ENCODE results near the gene CCL4L2. TPM values are rescaled to one million over a fixed set of nuclear protein-coding genes. Genes with fewer than 3 reads are reported as not detected.
"Not testable (repeated sequence)": the region's sequence is repeated elsewhere in the genome, so short reads cannot be mapped to it uniquely, and the experiment has no call there.

Gene CCL4L2
- polyA plus RNA-seq, 3 donors, result 2.1 TPM; not detected in 2

DNA sequence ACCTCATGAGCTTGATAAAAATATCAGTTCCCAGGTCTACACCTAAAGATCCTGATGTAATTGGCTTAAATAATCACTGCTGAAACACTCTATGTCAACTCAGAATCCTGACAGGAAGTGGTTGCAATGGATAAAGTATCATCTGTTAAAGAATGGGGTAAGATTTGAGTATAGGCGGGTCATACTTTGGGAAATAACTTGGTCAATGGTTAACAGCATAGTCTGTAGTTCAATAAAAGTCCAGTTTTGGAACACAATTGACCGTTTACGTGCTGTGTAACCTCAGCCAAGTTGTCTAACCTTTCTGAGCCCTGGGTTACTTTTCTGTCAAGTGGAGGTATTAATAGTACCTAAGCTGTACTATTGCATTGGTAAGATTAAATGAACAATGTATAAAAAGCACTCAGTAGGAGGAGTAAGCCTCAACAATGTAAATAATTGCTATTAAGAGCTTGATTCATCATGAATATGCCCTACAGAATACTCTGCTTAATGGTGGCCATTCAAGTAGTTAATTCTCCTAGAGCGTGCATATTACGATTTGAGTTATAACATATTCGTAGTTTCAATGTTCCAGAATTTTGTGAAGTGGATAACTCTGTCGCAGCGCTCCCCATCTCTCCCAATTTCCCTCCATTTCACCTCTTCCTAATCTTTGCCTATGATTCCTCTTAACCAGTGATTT lies 16.6 kb upstream of the CCL4L2 start:
- 84 to 93% (median 86%) methylated on average over 5 of the region's 8 CpGs for WGBS, 3 donors
- not testable (repeated sequence) for H3K27ac ChIP-seq (ENCODE audit: low read depth, low read length)

DNA sequence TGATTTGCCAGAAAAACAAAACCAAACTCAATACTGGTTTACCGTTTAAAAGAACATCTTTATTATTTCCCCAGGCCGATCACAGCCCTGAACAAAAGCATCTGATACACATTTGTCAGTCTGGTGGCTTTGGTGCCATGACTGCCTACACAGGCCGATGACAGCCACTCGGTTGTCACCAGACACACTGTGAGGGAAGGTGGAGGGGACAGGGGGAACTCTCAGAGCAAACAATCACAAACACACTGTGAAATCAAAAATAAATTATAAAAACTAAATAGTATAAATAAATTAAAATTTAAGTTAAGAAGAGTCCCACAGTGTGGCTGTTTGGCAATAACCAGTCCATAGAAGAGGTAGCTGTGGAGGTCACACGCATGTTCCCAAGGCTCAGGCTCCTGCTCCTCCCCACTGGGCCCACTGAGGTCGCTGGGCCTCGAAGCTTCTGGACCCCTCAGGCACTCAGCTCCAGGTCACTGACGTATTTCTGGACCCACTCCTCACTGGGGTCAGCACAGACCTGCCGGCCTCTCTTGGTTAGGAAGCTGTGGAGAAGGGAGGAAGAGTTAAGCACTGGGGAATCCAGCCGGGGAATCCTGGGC lies 15.9 kb upstream of the CCL4L2 start:
- H3K27ac ChIP-seq (ENCODE audit: low read depth, low read length), result not testable (repeated sequence)
- 85 to 93% (median 88%) methylated on average over 10 of the region's 10 CpGs for WGBS, 3 donors

DNA sequence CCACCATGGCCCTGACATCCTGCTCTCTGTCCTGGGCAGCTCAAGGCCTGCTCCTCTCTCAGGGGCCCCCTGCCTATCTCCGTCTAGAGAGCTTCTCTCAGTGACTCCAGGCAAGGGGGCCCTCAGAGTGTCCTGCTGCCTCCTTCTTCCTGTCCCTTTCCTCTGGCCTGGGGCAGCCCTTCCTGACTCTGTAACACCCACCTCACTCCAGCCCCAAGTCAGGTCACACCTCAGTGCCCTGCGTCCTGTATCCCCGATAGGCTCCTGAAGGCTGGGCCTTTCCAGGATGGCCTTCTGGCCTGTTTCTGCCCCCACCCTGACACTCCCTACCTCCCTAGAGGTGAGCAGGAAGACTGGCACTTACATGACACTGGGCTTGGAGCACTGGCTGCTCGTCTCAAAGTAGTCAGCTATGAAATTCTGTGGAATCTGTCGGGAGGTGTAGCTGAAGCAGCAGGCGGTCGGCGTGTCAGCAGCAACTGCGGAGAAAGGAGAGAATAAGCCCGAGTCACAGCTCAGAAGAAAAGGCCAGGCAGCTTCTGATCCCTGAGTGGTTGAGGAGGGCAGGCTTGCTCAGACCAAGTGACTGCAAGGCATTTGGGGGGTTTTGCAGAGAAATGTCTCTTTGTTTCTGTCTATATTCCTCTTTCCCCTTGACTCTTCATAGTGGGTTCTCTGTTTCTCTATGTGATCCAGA lies 15.3 kb upstream of the CCL4L2 start:
- 73 to 83% (median 75%) methylated on average over 10 of the region's 10 CpGs for WGBS, 3 donors
- H3K27ac ChIP-seq (ENCODE audit: low read depth, low read length), result no peak overlapping the region

DNA sequence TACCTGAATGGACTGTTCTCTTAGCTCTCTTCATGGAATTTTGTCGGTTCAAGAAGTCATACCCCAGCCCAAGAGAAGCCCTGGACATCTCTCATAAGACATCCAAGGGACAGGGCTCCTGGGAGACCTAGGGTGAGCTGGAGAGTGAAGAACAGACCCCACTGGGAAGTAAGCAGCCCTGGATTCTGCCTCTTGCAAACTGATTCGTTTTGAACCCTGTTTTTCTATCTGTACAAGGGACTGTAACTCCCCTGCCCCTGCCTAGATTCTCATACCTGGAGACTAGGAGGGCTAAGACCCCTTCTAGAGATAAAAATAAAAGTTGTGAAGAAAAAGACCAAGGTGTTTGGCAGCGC lies 14.8 kb upstream of the CCL4L2 start:
- WGBS, 3 donors, result 51 to 66% (median 59%) methylated on average over 3 of the region's 3 CpGs
- no peak overlapping the region for H3K27ac ChIP-seq (ENCODE audit: low read depth, low read length)

DNA sequence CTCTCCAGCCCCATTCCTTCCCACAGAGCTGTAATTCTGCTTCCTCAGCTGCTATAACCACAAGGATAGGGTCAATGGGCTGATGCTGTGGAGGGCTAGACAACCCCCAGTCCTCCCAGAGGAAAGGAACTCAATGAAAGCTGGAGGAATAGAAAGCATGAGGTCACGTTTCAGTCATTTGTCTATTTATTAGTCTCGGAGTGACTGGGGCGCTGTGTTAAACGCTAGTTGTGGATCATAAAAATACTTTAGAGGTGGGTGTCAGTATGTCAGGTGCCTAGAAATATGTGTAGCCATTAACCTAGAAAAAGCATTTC lies 13.5 kb upstream of the CCL4L2 start:
- H3K27ac ChIP-seq (ENCODE audit: low read depth, low read length), result no peak overlapping the region
- WGBS, 3 donors, result 46 to 58% (median 57%) methylated on average over 4 of the region's 4 CpGs

DNA sequence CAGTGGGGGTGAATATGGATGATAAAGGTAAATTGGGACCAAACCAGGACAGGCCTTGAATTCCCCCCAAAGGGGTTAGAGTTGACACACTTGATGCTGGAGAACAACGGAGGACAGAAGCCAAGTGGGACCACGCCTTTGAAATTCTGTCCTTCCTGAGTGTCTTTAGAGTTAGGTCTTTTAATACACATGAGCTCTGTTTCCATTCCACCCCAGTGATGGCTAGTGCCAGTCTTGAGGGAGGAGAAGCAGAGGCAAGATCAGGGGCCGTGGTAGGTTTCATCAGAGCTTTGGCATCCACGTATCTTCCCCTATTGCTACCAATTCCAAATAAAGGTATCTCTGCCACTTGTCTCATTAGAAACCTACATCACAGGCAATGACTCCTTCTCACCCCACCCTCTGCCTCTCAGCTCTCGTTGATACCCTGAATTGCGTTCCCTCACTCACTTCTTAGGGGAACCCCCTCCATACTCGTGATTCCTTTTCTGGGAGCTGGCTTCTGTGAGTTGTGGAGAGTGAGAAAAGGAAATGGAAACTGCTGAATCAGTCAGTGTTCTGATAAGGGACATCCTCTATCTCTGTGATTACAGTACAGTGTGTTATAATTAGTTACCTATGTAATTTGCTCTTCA lies 11.9 kb upstream of the CCL4L2 start:
- 48 to 69% (median 50%) methylated on average over 7 of the region's 7 CpGs for WGBS, 3 donors
- H3K27ac ChIP-seq (ENCODE audit: low read depth, low read length), result no peak overlapping the region

DNA sequence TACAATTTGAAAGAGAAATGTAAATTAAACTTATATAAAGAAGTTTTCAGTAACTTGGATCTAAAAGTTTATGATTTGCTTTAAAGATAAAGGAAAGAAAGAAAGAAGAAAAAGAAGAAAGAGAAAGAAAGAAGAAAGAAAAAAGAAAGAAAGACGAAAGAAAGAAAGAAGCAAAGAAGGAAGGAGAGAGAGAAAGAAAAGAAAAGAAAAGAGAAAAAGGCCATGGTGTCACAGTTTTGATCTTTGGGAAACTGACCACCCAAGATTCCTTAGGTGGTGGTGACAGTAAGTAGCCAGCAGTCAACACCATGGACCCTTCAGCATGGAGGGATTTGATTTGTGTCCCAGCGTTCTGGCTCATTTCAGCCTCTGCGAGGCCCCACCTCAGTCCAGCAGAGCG lies 9.8 kb upstream of the CCL4L2 start:
- H3K27ac ChIP-seq (ENCODE audit: low read depth, low read length), result not testable (repeated sequence)
- WGBS, 3 donors, result 91 to 97% (median 91%) methylated on average over 1 to 2 of the region's 4 CpGs

DNA sequence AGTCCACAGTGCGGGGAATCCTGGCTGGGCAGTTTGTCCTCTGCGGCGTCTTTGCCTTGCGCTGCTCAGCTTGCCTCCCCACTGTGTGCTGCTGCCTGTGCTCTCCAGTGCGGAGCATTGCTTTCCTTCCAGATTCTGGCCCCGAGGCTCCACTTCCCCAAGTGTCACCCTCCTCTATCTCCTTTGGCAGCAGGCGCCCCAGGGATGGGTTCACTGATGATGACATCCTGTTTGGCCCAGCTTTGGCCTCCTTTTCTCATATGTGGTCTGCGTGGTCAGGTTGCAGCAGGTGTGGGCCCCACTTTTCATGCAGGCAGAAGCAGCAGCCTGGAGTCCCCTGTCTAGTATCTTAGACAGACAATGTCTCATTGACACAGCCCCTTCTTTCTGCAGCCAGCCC lies 9.4 kb upstream of the CCL4L2 start:
- not testable (repeated sequence) for H3K27ac ChIP-seq (ENCODE audit: low read depth, low read length)

DNA sequence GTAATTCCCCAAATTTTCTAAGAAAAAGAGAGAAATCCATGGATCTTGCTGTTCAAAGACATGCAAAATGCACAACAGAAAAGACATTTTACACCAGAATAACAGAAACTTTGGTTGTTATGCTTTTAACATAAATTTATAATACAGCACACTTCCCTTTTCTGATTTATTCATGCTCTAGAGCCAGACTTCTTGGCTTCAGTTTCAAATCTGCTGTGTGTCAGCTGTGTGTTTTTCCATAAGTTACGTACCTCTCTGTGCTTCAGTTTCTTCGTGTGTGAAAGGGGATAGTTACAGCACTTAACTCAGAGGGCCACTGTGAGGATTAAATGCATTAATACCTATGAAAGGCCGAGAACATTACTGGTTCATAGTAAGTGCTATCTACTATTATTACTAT lies 7.5 kb upstream of the CCL4L2 start:
- no peak overlapping the region for H3K27ac ChIP-seq (ENCODE audit: low read depth, low read length)
- WGBS, 3 donors, result 87 to 92% (median 90%) methylated on average over 3 of the region's 3 CpGs

More for the DNA sequence above, 9.4 kb upstream of the CCL4L2 start:
- WGBS, 3 donors, result 72 to 82% (median 80%) methylated on average over 3 to 8 of the region's 8 CpGs

DNA sequence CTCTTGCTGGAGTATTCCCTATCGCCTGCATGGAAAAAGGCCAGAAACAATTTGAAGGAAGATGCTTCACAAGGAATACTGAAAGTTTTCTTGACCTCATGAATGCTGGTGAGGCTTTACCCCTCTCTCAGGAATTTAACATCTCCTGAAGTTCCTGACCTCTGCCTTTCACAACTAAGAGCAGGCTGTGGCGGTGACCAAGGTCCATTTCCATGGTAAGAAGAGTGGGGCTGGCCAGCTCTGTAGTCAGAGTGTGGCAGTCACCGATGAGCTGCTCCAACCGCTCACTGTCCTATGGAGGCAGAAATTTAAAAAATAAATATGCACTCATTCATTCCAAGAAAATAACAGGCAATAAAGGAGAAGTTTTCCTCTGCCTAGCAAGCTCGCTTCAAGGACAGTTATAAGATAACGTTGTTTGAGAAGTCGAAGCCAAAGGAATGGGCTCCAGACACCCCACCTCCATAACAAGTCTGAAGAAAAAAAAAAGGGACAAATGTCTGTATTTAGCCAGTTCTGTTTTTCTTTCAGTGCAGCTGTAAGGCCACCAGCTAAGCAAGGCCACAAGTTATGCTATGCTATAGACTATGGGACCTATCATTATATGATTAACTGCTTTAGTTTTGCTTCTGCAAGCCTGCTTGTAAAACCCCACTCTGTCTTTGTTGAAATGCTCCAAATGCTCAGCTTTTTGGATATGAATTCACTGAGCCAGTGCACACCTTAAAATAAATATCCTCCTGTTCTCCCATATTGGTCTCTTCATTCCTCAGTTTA lies 6.0 kb upstream of the CCL4L2 start:
- 50 to 87% (median 78%) methylated on average over 7 of the region's 7 CpGs for WGBS, 3 donors
- no peak overlapping the region for H3K27ac ChIP-seq (ENCODE audit: low read depth, low read length)

DNA sequence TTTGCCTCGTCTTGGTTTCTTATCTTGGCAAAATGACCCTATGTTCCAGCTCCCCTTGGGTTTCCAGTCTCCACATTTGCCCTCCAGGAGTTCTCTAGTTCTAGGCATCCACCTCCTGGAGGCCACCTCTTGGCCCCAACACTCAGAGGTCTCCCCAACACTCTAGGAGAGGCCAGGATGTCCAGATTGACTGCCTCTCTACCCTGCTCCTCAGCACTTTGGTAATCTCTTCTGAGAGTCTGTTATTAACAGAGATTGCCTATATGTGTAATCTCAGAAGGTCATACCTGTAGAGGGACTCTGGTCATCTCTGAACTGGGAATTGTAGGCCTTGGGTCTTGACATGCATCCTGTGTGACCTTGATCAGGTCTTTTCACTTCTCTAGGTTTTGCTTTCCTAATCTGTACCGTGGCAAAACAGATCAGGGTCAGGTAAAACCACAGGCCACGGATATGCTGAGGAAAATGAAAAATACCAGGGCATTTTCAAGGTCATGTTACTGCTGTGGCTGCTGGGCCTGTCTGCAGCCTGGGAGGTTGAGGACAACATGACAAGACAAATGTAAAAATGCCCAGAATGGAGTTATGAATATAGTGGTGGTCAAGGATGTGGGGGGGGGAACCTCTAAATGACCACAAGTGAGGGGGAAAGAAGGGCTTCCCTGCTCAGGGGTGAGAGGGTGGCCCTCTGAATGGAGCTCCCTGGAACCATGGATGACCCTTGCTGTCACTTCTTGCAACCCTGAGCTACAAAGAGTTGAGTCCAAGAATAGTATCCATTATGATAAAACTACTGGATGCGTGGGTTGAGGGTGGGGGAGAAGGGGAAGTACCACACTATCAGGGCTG lies 5.0 kb upstream of the CCL4L2 start:
- 52 to 80% (median 71%) methylated on average over 4 of the region's 4 CpGs for WGBS, 3 donors

DNA sequence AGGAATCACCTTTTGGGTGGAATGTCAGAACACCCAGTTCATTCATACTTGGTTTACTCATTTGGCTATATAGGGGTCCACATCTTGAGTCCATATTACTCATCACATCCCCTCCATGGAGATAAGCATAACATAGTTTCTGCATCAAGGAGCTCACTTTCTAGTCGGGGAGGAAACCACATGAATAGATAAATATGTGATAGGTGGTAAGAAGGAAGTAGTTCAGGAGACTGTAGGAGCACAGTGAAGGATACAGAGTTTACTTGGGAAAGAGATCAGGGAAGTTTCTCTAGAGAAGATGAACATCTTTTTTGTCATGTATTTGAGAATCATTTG lies 4.4 kb upstream of the CCL4L2 start:
- H3K27ac ChIP-seq (ENCODE audit: low read depth, low read length), result not testable (repeated sequence)
- 25 to 58% (median 48%) methylated on average over 1 of the region's 1 CpG for WGBS, 3 donors

More for the DNA sequence above, 5.0 kb upstream of the CCL4L2 start:
- no peak overlapping the region for H3K27ac ChIP-seq (ENCODE audit: low read depth, low read length)

DNA sequence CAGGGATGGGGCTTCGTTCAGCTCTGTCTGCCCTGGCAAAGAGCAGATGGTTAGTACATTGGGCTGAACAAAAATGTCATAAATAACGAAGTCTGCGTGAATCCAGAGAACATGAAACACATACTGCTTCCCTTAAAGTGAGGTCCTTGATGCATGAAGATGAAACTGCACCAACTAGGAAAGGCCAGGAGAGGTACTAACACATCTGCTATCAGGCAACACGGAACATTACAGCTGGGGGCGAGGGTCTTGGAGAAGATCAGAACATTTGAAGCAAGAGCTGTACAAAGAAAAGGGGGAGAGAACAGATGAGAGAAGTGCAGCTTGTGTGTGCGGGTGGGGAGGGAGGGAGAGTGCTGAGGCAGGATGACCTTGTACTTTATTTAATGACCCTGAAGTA lies 3.5 kb upstream of the CCL4L2 start:
- not testable (repeated sequence) for H3K27ac ChIP-seq (ENCODE audit: low read depth, low read length)
- WGBS, 3 donors, result 67 to 75% (median 73%) methylated on average over 6 of the region's 6 CpGs

DNA sequence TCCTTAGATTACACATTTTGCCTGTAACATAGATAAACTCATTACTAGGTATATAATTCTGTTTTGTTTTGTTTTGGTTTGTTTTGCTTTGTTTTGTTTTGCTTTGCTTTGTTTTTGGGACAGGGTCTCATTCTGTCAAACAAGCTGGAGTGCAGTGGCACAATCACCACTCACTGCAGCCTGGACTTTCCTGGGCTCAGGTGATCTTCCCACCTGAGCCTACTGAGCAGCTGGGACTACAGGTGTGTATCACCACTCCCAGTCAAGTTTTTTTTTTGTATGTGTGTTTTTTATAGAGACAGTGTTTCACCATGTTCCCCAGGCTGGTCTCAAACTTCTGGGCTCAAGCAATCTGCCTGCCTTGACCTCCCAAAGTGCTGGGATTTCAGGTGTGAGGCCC lies 1.3 kb upstream of the CCL4L2 start:
- H3K27ac ChIP-seq (ENCODE audit: low read depth, low read length), result no peak overlapping the region

DNA sequence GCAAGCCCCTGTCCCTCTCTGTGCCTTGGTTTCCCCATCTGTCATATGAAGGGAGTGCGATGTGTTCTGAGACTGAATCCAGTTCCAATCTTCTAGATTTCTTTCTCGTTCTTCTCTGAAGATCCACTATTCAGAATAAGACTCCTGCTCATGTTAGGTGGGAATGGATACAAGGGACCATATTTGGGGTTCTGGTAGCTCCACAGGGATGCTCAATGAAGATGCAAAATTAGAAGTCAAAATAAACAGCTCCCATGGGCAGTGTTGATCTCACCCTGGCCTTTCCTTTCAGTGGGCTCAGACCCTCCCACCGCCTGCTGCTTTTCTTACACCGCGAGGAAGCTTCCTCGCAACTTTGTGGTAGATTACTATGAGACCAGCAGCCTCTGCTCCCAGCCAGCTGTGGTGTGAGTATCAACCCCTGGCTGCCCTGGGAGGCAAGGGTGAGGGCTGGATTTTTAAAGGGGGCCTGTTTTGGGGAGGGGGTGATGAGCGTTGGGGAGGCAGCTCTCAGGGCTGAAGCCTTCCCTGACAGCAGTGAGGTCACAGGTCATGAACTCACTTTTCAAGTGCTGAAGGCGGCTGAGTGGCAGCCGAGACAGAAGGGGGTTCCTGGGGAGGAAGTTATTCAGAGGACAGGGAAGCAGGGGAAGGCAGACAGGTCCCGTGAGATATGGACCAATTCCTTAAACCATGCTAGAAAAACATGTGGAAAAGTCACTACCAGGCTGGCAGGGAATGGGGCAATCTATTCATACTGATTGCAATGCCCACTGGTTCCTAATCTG lies 815 bp downstream of the CCL4L2 start:
- WGBS, 3 donors, result 44 to 52% (median 44%) methylated on average over 5 to 9 of the region's 10 CpGs
- not testable (repeated sequence) for H3K27ac ChIP-seq (ENCODE audit: low read depth, low read length)

DNA sequence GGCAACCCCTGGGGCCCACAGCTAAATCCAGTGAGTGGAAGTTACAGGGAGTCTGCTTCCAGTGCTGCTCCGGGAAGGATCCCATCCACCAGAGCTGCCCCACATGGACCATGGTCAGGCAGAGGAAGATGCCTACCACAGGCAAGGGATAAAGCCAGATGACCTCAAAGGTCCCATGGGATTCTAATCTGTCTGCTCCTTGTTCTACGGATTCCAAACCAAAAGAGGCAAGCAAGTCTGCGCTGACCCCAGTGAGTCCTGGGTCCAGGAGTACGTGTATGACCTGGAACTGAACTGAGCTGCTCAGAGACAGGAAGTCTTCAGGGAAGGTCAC lies 1.4 kb downstream of the CCL4L2 start:
- 37 to 85% (median 50%) methylated on average over 3 to 4 of the region's 4 CpGs for WGBS, 3 donors

DNA sequence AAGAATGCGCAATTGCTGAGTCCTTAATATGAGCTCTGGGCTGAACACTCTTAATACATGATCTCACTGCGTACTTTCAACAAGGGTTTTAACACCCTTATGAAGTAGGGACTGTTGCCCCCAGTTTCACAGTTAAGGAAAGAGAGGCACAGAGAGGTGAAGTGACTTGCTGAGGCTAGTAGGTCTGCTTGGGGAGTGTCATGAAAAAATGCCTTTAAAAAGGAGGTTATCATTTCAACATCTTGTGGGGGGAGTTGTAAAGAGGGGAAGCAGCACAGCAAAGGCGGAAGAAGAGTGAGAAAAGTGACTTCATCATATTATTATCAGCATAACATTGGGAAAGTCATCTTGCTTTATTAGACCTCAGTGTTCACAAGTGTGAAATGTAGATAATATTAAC lies 2.1 kb downstream of the CCL4L2 start:
- no peak overlapping the region for H3K27ac ChIP-seq (ENCODE audit: low read depth, low read length)
- WGBS, 3 donors, result 78 to 90% (median 83%) methylated on average over 3 of the region's 3 CpGs

More for the DNA sequence above, 1.4 kb downstream of the CCL4L2 start:
- H3K27ac ChIP-seq (ENCODE audit: low read depth, low read length), result no peak overlapping the region

All from adipose tissue (tissue), 3 donors.